OCI-M1 (cell line): ENCODE measurements around the gene ETDC.
A peak's percentile ranks its signal among the peaks of the same experiment; 100 is the strongest.
"Not testable (repeated sequence)": the region's sequence is repeated elsewhere in the genome, so short reads cannot be mapped to it uniquely, and the experiment has no call there.

Experiments
- DNase-seq: peaks from one replicate; lab custom pipeline; 2025; lab: John Stamatoyannopoulos, UW

The ETDC gene

DNA sequence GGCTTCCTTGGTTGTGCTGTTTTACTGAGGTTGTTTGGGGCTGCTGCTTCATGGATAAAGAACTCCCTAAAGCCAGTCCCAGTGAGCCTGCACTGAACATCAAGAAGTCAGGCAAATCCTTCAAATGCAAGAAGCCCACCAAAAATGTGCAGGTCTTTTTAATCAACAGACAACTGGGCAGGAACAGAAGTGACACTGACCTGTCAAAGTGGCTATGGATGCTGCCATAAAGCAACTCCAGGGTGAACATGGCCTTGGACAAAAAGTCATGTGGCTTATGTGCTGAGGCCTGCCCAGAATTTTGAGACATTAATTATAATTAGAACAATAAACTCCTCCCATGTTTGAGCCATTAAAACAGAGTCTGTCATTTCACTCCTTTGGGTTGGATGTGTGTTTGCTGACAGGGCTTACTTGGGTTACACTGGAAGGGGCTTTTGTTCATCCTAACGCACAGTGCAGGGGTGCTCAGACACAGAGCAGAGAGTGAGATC lies at the start of gene ETDC:
Gene ETDC, plus strand, starts transcription at position 51 of the 494 bp plus-strand sequence. Its CDS starts 0 bp downstream, at position 51.
- no peak for DNase-seq

- DNase-seq = not testable (repeated sequence)
Observed at GRCh38 chrX:135260976-135261375, 48.3 kb upstream of the ETDC start.

- DNase-seq = not testable (repeated sequence)
Observed at GRCh38 chrX:135263376-135263775, 45.9 kb upstream of the ETDC start.

DNA sequence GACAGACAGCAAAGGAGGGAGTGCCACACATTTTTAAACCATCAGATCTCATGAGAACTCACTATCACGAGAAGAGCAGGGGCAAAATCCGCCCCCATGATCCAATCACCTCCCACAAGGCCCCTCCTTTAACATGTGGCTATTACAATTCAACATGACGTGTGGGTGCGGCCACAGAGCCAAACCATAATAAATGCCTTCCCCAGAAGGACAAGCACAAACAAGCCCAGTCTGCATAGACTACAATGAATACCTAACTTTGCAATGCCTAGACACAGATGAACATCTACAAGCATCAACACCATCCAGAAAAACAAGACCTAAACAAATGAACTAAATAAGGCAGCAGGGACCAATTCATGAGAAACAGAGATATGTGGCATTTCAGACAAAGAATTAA lies 45.1 kb upstream of the ETDC start:
- no peak for DNase-seq

GRCh38 chrX:135273162-135273561 lies 36.1 kb upstream of the ETDC start:
- no peak for DNase-seq

- peak; percentile 4 for DNase-seq
Observed at GRCh38 chrX:135275973-135276372, 33.3 kb upstream of the ETDC start.

- DNase-seq = no peak
Observed at GRCh38 chrX:135287266-135287823, 21.9 kb upstream of the ETDC start.

- no peak for DNase-seq
Observed at GRCh38 chrX:135295238-135295943, 13.9 kb upstream of the ETDC start.

GRCh38 chrX:135295944-135296305 lies 13.4 kb upstream of the ETDC start:
- no peak for DNase-seq

- DNase-seq = no peak
Observed at GRCh38 chrX:135302269-135302873, 6.9 kb upstream of the ETDC start.

DNA sequence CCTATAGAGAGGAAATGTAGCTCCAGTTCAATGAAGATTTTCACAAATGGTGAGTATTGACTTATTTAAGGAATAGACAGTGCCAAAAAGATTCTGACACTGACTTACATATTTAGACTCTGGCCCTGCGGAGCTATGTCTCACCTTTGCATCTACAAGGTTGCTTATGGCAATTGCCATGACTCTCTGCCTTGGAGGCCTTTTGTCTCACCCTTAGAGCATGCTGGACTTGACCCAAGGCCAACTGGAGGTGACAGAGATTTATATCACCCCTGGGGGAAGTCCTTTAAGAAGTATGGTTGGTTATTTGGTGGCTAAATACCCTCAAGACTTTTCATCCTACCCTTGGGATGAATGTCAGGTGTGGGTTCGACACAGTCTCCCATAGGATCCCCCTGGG lies 4.5 kb upstream of the ETDC start:
- no peak for DNase-seq

DNA sequence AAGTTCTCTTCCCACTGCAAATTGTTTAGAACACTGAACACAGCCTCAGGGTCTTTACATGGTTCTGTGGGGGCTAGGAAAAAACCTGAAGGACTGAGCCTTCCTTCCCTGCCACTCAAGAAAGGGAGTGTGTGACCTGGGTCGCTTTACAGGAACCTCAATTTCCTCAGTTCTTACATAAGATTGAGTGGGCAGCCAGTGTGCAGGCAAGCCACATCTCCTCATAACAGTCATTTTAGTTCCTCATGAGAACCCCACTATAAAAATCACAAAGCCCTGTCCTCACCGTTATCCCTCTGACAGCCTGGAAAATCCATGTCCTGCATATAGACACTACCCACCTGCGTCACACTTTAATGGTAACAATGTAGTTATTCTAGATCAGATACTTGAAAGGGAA lies 2.1 kb upstream of the ETDC start:
- DNase-seq = no peak

GRCh38 chrX:135308345-135308855 lies 880 bp upstream of the ETDC start:
- DNase-seq = no peak

- no peak for DNase-seq
Observed at GRCh38 chrX:135315864-135316263, 6.6 kb downstream of the ETDC start.

GRCh38 chrX:135324463-135324862 lies 15.2 kb downstream of the ETDC start:
- DNase-seq = no peak

DNA sequence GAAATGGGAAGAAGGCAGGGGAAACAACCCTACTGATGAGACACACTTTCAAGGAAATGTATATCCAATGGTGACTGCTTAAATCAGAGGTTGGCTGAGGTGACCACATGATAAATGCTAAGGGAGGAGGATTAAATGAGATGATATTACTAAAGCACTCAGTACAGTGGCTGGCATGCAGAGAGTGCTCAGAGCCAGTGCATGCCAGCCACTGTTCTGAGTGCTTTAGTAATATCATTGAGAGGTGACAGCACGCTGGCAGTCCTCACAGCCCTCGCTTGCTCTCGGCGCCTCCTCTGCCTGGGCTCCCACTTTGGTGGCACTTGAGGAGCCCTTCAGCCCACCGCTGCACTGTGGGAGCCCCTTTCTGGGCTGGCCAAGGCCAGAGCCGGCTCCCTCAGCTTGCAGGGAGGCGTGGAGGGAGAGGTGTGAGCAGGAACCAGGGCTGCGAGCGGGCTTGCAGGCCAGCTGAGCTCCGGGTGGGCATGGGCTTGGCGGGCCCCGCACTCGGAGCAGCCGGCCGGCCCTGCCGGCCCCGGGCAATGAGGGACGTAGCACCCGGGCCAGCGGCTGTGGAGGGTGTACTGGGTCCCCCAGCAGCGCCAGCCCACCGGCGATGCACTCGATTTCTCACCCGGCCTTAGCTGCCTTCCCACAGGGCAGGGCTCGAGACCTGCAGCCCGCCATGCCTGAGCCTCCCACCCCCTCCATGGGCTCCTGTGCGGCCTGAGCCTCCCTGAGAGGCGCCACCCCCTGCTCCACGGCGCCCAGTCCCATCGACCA lies 15.9 kb downstream of the ETDC start:
- DNase-seq = not testable (repeated sequence)

- DNase-seq = no peak
Observed at GRCh38 chrX:135327299-135327698, 18.0 kb downstream of the ETDC start.

- DNase-seq = no peak
Observed at GRCh38 chrX:135328421-135329005, 19.2 kb downstream of the ETDC start.

- no peak for DNase-seq
Observed at GRCh38 chrX:135330706-135331105, 21.4 kb downstream of the ETDC start.

DNA sequence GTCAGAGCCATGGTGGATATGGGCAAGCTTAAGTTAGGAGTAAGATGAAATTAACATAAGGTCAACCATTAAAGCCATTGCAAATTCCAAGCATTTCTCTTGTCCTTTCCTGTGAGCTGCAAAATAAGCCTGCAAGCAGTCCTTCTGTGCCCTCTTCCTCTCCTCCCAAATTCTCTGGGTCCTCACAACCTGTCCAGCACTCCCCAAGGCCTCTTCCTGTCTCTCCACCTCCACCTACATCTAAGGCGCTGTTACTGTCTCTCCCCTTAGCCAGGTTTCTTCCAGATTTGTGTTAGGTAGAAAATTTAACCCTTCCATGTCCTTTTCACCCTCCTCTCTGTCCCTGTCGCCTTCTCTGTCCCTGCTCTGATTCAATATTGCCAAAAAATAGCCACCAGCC lies 22.2 kb downstream of the ETDC start:
- DNase-seq = no peak

DNA sequence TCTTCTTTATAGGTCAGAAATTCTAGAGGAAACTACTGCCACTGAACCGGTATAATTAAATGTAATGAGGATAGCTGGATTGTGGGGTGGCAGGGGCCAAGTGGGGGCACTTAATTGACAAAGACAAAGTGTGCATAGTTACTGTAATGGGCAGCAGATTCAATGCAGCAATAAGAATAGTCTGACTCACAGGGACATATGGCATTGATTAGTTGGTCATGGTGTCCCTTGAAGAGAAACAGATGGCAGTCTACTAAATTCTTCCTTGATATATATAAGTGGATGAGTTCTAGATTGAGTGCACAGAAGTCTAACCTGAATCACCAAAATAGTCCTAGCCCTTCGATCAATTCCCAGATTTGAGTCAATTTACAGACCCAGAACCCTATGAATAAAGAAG lies 31.6 kb downstream of the ETDC start:
- no peak for DNase-seq

- DNase-seq = peak; percentile 44
Observed at GRCh38 chrX:135345107-135345589, 35.9 kb downstream of the ETDC start.
